Body of pancreas (tissue), 4 donors: ENCODE results near the gene SFXN2. TPM values are rescaled to one million over a fixed set of nuclear protein-coding genes. Genes with fewer than 3 reads are reported as not detected.
"Not testable (repeated sequence)": the region's sequence is repeated elsewhere in the genome, so short reads cannot be mapped to it uniquely, and the experiment has no call there.

ENCODE experiments used
- ATAC-seq: fragments of 150-250 bp; one replicate; pipeline ENCODE4 v1.9.1; 2016
- DNase-seq, 4 donors: peaks; one replicate each; pipeline ENCODE4 v3.0.0-alpha.2; 2019
- H3K27ac ChIP-seq, 4 donors: fragments of 200-600 bp; sonication (generic); 1 replicate in 3 of 4; 2 replicates in 1 of 4; pipeline versions ENCODE4 v1.5.1 to v1.6.1; 2016 to 2019; ENCODE audit warnings: mild to moderate bottlenecking in 1 of 4, mixed read lengths in 1 of 4, moderate library complexity in 1 of 4
- H3K27me3 ChIP-seq, 2 donors: fragments of 200-600 bp; sonication (generic); one replicate each; pipeline ENCODE4 v1.6.0; 2016; ENCODE audit warnings: mild to moderate bottlenecking in 1 of 2
- H3K36me3 ChIP-seq, 2 donors: fragments of 200-600 bp; sonication (generic); replicated peaks in 1 of 2; 2 replicates each; pipeline ENCODE4 v1.5.1; 2016; ENCODE audit warnings: low read depth in 2 of 2; ENCODE audit not compliant: insufficient read depth in 1 of 2
- H3K4me1 ChIP-seq: fragments of 200-600 bp; sonication (generic); one replicate; pipeline ENCODE4 v1.6.0; 2016
- H3K4me3 ChIP-seq, 2 donors: fragments of 200-600 bp; sonication (generic); 1 replicate in 1 of 2; 2 replicates in 1 of 2; pipeline ENCODE4 v1.5.1; 2016 to 2019
- H3K9me3 ChIP-seq, 3 donors: fragments of 200-600 bp; sonication (generic); 1 replicate in 2 of 3; 2 replicates in 1 of 3; pipeline ENCODE4 v1.5.1; 2016
- POLR2A ChIP-seq, 3 donors: fragments of 450-650 bp; IDR thresholded peaks; one replicate each; pipeline ENCODE4 v1.6.1; 2016; ENCODE audit warnings: antibody characterized with exemption in 3 of 3, mild to moderate bottlenecking in 2 of 3
- WGBS, 2 donors: methylation state at CpG; one replicate each; pipeline ENCODE4 v1.1.5; 2017; 5-methylcytosine and 5-hydroxymethylcytosine counted together
- intact Hi-C: fragments of 100-400 bp; cut with DNase I; formaldehyde crosslinking; loops from one replicate; pipeline ENCODE4 v1.15.1; 2023
- total RNA-seq, 2 donors: library from RNA; depleted of rRNA; stranded (reverse); fragments of >200 nt; gene quantifications; one replicate each; pipeline ENCODE4 v1.1.0, GENCODE V29; 2016
- TF ChIP-seq, protein P1 (sequence below), 7 experiments: fragments of 450-650 bp in 4 of 7; fragments of 200-600 bp in 3 of 7; sonication (generic) in 3 of 7; IDR thresholded peaks; one replicate each; pipeline ENCODE4 v1.5.1; 2016 to 2019; ENCODE audit warnings: antibody characterized with exemption in 7 of 7

The SFXN2 gene
- total RNA-seq, 2 donors from 2014 or later = 2.1 to 7.3 TPM

DNA sequence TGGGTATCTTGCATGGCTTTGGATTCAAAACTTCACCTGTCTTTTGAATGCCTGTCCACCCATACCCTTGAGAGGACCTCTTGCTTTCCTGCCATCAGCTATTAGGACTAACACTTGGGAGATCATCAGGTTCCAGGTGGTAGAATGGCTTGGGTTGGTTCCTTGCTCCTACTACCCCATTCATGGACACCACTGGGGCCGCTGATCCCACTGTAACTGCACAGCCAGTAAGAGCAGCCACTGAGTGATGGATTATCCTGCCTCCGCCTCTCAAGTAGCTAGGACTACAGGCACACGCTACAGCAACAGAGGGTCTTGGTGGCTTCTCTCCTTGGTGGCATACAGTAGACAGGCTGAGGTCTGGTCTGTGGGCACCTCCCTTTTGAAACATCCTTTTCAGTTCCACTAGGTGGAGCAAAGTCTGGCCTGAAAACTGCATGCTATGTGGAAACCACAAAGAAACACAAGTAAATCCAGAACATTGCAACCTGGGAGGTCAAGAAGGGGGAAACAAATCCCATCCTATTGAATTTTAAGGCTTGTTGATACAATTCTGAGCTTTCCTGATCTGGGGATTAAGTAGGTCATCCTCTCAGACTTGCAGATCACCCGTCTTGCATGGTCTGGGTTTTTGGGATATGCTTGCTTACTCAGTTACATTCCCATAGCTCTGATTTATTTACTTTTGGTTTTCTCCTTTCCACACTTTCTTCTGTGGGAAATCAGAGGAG, 38.7 kb downstream of the SFXN2 start:
- intact Hi-C loops = no loop called here
- Histone ChIP-seq H3K4me3 (no peak overlapping the region), H3K4me1 (peaks cover 9% of the 10 kb centered on the region), H3K27me3 (no peaks in the 10 kb centered on the region), H3K27ac (peak overlapping the region in 3 of 4 donors; percentile 1 to 53 (median 46)), H3K9me3 (no peaks in the 10 kb centered on the region), H3K36me3 (no peaks in the 10 kb centered on the region)
- TF ChIP-seq, protein P1, sequence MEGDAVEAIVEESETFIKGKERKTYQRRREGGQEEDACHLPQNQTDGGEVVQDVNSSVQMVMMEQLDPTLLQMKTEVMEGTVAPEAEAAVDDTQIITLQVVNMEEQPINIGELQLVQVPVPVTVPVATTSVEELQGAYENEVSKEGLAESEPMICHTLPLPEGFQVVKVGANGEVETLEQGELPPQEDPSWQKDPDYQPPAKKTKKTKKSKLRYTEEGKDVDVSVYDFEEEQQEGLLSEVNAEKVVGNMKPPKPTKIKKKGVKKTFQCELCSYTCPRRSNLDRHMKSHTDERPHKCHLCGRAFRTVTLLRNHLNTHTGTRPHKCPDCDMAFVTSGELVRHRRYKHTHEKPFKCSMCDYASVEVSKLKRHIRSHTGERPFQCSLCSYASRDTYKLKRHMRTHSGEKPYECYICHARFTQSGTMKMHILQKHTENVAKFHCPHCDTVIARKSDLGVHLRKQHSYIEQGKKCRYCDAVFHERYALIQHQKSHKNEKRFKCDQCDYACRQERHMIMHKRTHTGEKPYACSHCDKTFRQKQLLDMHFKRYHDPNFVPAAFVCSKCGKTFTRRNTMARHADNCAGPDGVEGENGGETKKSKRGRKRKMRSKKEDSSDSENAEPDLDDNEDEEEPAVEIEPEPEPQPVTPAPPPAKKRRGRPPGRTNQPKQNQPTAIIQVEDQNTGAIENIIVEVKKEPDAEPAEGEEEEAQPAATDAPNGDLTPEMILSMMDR (IDR thresholded peaks at IDR 0.05) = peak in 6 of 7 experiments; percentile 14 to 50 (median 44)
- TF ChIP-seq POLR2A (IDR thresholded peaks at IDR 0.05) = no peak
- WGBS, 2 donors = 86 to 97% methylated on average over 4 of the region's 4 CpGs
- DNase-seq (peak in 1 of 4 donors; percentile 49), ATAC-seq (peak; percentile 66)

DNA sequence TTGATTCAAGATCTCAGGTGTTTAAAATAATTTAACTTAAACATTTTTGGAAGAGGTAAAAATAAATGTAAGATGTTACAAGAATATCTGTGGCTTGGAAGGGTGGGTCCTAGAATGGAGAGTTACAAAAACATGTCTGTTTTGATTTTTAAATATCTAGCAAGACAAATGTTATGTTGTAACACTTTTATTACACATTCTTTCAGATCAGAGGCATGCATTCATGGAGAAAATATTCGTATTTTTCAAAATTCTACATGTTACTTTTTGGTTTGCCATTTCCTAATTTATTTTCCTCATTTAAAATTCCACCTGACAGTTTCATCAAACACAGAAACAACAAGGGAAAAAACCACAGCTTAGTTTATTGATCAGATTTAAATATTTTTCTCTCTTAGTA, 39.3 kb downstream of the SFXN2 start:
- H3K27me3 ChIP-seq = no peaks in the 10 kb centered on the region
- 44 to 73% methylated on average over 1 of the region's 1 CpG for WGBS, 2 donors
- no peak for ATAC-seq
- TF ChIP-seq POLR2A (IDR thresholded peaks at IDR 0.05) = no peak
- TF ChIP-seq, protein P1 (IDR thresholded peaks at IDR 0.05) = no peak
- no peak for DNase-seq
- H3K4me1 ChIP-seq = peaks cover 9% of the 10 kb centered on the region
- no peak overlapping the region for H3K4me3 ChIP-seq
- no peaks in the 10 kb centered on the region for H3K36me3 ChIP-seq
- intact Hi-C loops = no loop called here
- no peaks in the 10 kb centered on the region for H3K9me3 ChIP-seq
- peak overlapping the region in 2 of 4 donors; percentile 46 to 53 for H3K27ac ChIP-seq

DNA sequence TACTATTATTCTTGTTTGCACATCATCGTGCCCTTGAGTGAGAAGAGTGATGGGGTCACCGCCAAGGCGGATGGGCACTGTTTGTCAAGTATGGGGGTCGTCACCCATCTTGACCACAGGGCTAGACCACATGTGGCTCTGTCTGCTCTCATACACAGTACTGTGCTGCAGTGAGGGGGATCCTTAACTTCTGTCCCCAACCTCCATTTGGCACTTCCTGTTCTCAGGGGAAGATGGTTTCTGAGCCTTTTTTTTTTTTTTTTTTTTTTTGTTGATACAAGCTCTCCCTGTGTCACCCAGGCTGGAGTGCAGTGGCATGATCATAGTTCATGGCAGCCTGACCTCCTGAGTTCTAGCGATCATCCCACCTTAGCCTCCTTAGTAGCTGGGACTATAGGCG, 42.9 kb downstream of the SFXN2 start:
- TF ChIP-seq, protein P1 (IDR thresholded peaks at IDR 0.05) = no peak
- TF ChIP-seq POLR2A (IDR thresholded peaks at IDR 0.05) = no peak
- ATAC-seq (no peak), DNase-seq (no peak)
- no peak overlapping the region for H3K4me3 ChIP-seq
- H3K36me3 ChIP-seq = no peaks in the 10 kb centered on the region
- WGBS, 2 donors = 89 to 91% methylated on average over 6 of the region's 6 CpGs
- intact Hi-C loops = no loop called here
- peaks cover 9% of the 10 kb centered on the region for H3K4me1 ChIP-seq
- no peak overlapping the region for H3K27ac ChIP-seq
- no peaks in the 10 kb centered on the region for H3K27me3 ChIP-seq
- H3K9me3 ChIP-seq = no peaks in the 10 kb centered on the region

DNA sequence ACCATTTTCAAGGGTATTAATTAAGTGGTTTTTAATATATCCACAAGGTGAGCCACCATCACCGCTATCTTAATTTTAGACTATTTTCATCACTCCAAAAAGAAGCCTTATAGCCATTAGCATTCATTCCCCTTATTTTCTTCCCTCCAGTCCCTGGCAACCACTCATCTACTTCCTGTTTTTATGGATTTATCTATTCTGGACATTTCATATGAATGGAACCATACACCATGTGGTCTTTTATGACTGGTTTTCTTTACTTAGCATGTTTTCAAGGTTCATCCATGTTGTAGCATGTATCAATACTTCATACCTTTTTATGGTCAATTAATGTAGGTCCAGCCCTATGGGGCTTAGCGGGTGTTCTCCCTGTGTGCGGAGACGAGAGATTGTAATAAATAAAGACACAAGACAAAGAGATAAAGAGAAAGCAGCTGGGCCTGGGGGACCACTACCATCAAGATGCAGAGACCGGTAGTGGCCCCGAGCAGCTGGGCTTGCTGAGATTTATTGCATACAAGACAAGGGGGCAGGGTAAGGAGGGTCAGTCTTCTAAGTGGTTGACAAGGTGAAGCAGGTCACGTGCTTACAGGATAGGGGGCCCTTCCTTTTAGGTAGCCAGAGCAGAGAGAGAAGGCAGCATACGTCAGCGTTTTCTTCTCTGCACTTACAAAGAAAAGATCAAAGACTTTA, 44.0 kb downstream of the SFXN2 start:
- peak overlapping the region in 1 of 4 donors; percentile 0 for H3K27ac ChIP-seq
- ATAC-seq = no peak

DNA sequence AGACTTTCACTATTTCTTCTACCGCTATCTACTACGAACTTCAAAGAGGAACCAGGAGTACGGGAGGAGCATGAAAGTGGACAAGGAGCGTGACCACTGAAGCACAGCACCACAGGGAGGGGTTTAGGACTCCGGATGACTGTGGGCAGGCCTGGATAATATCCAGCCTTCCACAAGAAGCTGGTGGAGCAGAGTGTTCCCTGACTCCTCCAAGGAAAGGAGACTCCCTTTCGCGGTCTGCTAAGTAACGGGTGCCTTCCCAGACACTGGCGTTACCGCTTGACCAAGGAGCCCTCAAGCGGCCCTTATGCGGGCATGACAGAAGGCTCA, 44.5 kb downstream of the SFXN2 start:
- intact Hi-C loops, DNase-seq, H3K4me1 ChIP-seq, H3K36me3 ChIP-seq, H3K9me3 ChIP-seq, H3K27me3 ChIP-seq, H3K4me3 ChIP-seq, ATAC-seq: not testable (repeated sequence)
- peak overlapping the region in 1 of 4 donors; percentile 0 for H3K27ac ChIP-seq
- 80 to 85% methylated on average over 6 to 7 of the region's 12 CpGs for WGBS, 2 donors

More for the DNA sequence above, 44.0 kb downstream of the SFXN2 start:
- H3K36me3 ChIP-seq = no peaks in the 10 kb centered on the region
- H3K4me3 ChIP-seq = no peak overlapping the region
- no peak for TF ChIP-seq POLR2A (IDR thresholded peaks at IDR 0.05)
- TF ChIP-seq, protein P1 (IDR thresholded peaks at IDR 0.05) = no peak
- H3K27me3 ChIP-seq = no peaks in the 10 kb centered on the region
- 87 to 91% methylated on average over 9 of the region's 9 CpGs for WGBS, 2 donors
- intact Hi-C loops = no loop called here
- H3K9me3 ChIP-seq = no peaks in the 10 kb centered on the region
- no peak for DNase-seq
- peaks cover under 1% of the 10 kb centered on the region for H3K4me1 ChIP-seq
